ENCODE measurements around the gene FOXP1. TPM values are rescaled to one million over a fixed set of nuclear protein-coding genes. Genes with fewer than 3 reads are reported as not detected.

Gene FOXP1
- total and polyA plus RNA-seq, 8 donors, result 95.1 to 143 (median 123) TPM

DNA sequence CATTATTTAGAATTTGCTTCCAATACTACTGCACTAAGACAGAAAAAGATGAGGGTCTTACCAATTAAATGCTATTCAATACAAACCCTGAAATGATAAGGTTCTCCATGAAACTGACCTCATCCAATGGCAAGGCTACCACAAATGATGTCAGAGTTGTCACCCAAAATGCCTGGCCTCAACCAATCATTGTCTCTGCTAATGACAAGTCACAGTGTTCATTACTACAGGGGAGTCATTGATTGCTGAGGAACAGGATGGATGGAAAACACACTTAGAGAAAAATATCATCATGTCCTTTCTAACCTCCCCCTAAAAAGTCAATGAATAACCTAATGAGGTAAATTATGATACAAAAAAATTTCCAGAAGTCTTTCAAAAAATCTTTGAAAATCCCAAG, 91.0 kb downstream of the FOXP1 start:
- no peak for DNase-seq
- H3K27ac ChIP-seq, result no peak overlapping the region
- TF ChIP-seq CTCF (IDR thresholded peaks at IDR 0.05), result no peak
- H3K4me3 ChIP-seq, result no peak overlapping the region
- peaks cover 0 to 8% of the 10 kb centered on the region in 2 donors for H3K36me3 ChIP-seq
- H3K9me3 ChIP-seq, result no peaks in the 10 kb centered on the region
- no peaks in the 10 kb centered on the region for H3K27me3 ChIP-seq
- H3K4me1 ChIP-seq, result peaks cover 0 to 29% of the 10 kb centered on the region in 2 donors
- no peak for ATAC-seq
- intact Hi-C loops (cut with DNase I), result no loop called here

- H3K9me3 ChIP-seq, result no peaks in the 10 kb centered on the region
- no peak for ATAC-seq
- H3K27ac ChIP-seq, result no peak overlapping the region
- peaks cover 0 to 8% of the 10 kb centered on the region in 2 donors for H3K36me3 ChIP-seq
- no peaks in the 10 kb centered on the region for H3K27me3 ChIP-seq
- no peak for DNase-seq
- no peak for TF ChIP-seq CTCF (IDR thresholded peaks at IDR 0.05)
- peaks cover 0 to 31% of the 10 kb centered on the region in 2 donors for H3K4me1 ChIP-seq
- no peak overlapping the region for H3K4me3 ChIP-seq
- intact Hi-C loops (cut with DNase I), result no loop called here
Measured at GRCh38 chr3:71491154-71491752, 92.3 kb downstream of the FOXP1 start.

GRCh38 chr3:71490692-71491091, 92.8 kb downstream of the FOXP1 start:
- intact Hi-C loops (cut with DNase I), result no loop called here
- Histone ChIP-seq H3K4me1 (peaks cover 0 to 31% of the 10 kb centered on the region in 2 donors), H3K36me3 (peaks cover 0 to 8% of the 10 kb centered on the region in 2 donors), H3K9me3 (no peaks in the 10 kb centered on the region), H3K27ac (no peak overlapping the region), H3K27me3 (no peaks in the 10 kb centered on the region), H3K4me3 (no peak overlapping the region)
- DNase-seq (no peak), ATAC-seq (no peak)
- TF ChIP-seq CTCF (IDR thresholded peaks at IDR 0.05), result no peak

- Histone ChIP-seq H3K27me3 (no peaks in the 10 kb centered on the region), H3K36me3 (peaks cover 0 to 8% of the 10 kb centered on the region in 2 donors), H3K9me3 (no peaks in the 10 kb centered on the region), H3K4me1 (peaks cover 0 to 30% of the 10 kb centered on the region in 2 donors), H3K4me3 (no peak overlapping the region), H3K27ac (no peak overlapping the region)
- DNase-seq, result no peak
- no peak for ATAC-seq
- intact Hi-C loops (cut with DNase I), result no loop called here
- TF ChIP-seq CTCF (IDR thresholded peaks at IDR 0.05), result no peak
Measured at GRCh38 chr3:71489315-71489761, 94.2 kb downstream of the FOXP1 start.

- no peak for TF ChIP-seq CTCF (IDR thresholded peaks at IDR 0.05)
- Histone ChIP-seq H3K27me3 (no peaks in the 10 kb centered on the region), H3K27ac (no peak overlapping the region), H3K9me3 (no peaks in the 10 kb centered on the region), H3K4me1 (peaks cover 0 to 25% of the 10 kb centered on the region in 2 donors), H3K4me3 (no peak overlapping the region), H3K36me3 (peaks cover 0 to 8% of the 10 kb centered on the region in 2 donors)
- intact Hi-C loops (cut with DNase I), result no loop called here
- DNase-seq (no peak), ATAC-seq (no peak)
Measured at GRCh38 chr3:71488882-71489281, 94.6 kb downstream of the FOXP1 start.
